ENCODE results near the gene RPTOR. TPM values are rescaled to one million over a fixed set of nuclear protein-coding genes. Genes with fewer than 3 reads are reported as not detected.

RPTOR gene
- total RNA-seq, 1 experiment from 2014 or later: 25.1 TPM

DNA sequence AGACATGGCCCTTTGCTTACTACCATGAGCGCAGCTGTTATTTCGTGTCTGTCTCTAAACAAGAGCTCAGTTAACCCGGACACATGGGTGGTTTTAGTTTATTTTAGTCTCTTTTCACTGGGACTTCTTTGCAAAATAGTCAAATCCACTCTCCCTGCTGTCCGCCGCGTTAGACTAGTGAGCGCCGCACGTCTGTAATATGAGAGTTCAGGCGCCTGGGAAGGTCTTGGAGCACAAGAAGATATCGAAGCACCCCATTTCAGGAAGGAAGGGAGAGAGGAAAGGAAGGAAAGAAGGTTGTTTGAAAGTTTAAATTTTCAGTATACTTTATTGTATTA lies 336.0 kb downstream of the RPTOR start:
- H3K27me3 Mint-ChIP-seq (ENCODE audit: low read depth): peaks cover 2% of the 10 kb centered on the region; the same call in 1 of the 2 replicates
- no peak overlapping the region for H3K18ac ChIP-seq (ENCODE audit: insufficient read length, low read depth, low read length)
- H4K5ac ChIP-seq (ENCODE audit: insufficient read length, low read depth, low read length): no peak overlapping the region
- H3T11ph ChIP-seq (ENCODE audit: low read length): no peak overlapping the region
- no peak overlapping the region for H2BK12ac ChIP-seq (ENCODE audit: insufficient read length, low read depth, low read length)
- DNase-seq: no peak
- H3K79me2 ChIP-seq (ENCODE audit: insufficient read depth, low read length): no peaks in the 10 kb centered on the region
- no peak overlapping the region for H2BK20ac ChIP-seq (ENCODE audit: low read depth, low read length, poor library complexity, severe bottlenecking)
- no peak overlapping the region for H2BK5ac ChIP-seq (ENCODE audit: insufficient read length, low read length)
- H3K27ac ChIP-seq (ENCODE audit: insufficient read length, low read depth, low read length): no peak overlapping the region
- H3K79me1 ChIP-seq (ENCODE audit: insufficient read depth, low read depth, low read length, poor library complexity, severe bottlenecking): no peaks in the 10 kb centered on the region
- peaks cover 0 to 2% of the 10 kb centered on the region in 2 experiments; a peak in 2 of 5 replicates for H3K9me3 Mint-ChIP-seq
- H2AK5ac ChIP-seq (ENCODE audit: insufficient read length, low read length): no peak overlapping the region
- H4K91ac ChIP-seq (ENCODE audit: insufficient read length, low read depth, low read length): no peak overlapping the region
- H3K36me3 Mint-ChIP-seq (ENCODE audit: insufficient read depth in 1 of 3, low read depth in 3 of 3): peaks cover 6 to 46% (median 36%) of the 10 kb centered on the region in 3 experiments; a peak in 6 of 7 replicates
- H3K23ac ChIP-seq (ENCODE audit: insufficient read length, low read depth, low read length): no peak overlapping the region
- H3K4me1 Mint-ChIP-seq: peaks cover 19 to 28% of the 10 kb centered on the region in 2 experiments
- H2AFZ ChIP-seq (ENCODE audit: low read length): no peak overlapping the region
- no peaks in the 10 kb centered on the region for H3K27me3 ChIP-seq (ENCODE audit: insufficient read depth, low read length)
- H3K4me1 ChIP-seq (ENCODE audit: insufficient read depth, low read length): no peaks in the 10 kb centered on the region
- no peaks in the 10 kb centered on the region for H3K23me2 ChIP-seq (ENCODE audit: insufficient read length, low read depth, low read length, poor library complexity, severe bottlenecking)
- H3K4me3 Mint-ChIP-seq: no peak overlapping the region
- no peak overlapping the region for H2BK15ac ChIP-seq (ENCODE audit: low read depth, low read length)
- no CpG with 5 or more reads among the region's 11 CpGs for WGBS (ENCODE audit: extremely low coverage, insufficient read length, low lambda C conversion rate)
- no peak overlapping the region for H3K56ac ChIP-seq (ENCODE audit: insufficient read length, low read depth, low read length)
- no peak overlapping the region for H3K4me2 ChIP-seq (ENCODE audit: insufficient read depth, insufficient read length, low read length)
- no peaks in the 10 kb centered on the region for H4K20me1 ChIP-seq (ENCODE audit: control insufficient read depth, insufficient read depth, insufficient read length)
- H3K27ac Mint-ChIP-seq: peak overlapping the region in 1 of 3 experiments; percentile 70; a peak in 1 of 7 replicates
- H3K4ac ChIP-seq (ENCODE audit: low read depth, low read length): no peak overlapping the region
- no peak overlapping the region for H4K8ac ChIP-seq (replicated peaks; ENCODE audit: insufficient read length, low read depth, low read length)
- H3K14ac ChIP-seq (ENCODE audit: insufficient read depth, low read length): no peak overlapping the region
- no peak overlapping the region for H3K9ac ChIP-seq (ENCODE audit: extremely low read depth, insufficient read length, low read length)
- no peak for TF ChIP-seq CTCF (conservative IDR thresholded peaks at IDR 0.05)
- no peaks in the 10 kb centered on the region for H3K9me3 ChIP-seq (ENCODE audit: control insufficient read depth, low read depth, low read length)
- H2BK120ac ChIP-seq (ENCODE audit: low read depth, low read length, poor library complexity, severe bottlenecking): no peak overlapping the region

Measured in H9 (cell line).